Activated T-cell treated with anti-CD3 and anti-CD28 coated beads, Interleukin-2, amount 50 U/mL, for 24 hours (primary cell): Measurements from ENCODE around the gene GPATCH8.
A peak's percentile ranks its signal among the peaks of the same experiment; 100 is the strongest.
"Not testable (repeated sequence)": the region's sequence is repeated elsewhere in the genome, so short reads cannot be mapped to it uniquely, and the experiment has no call there.

Experiments
- DNase-seq: peaks from one replicate; pipeline ENCODE4 v3.0.0-alpha.2; 2020
- H3K27ac Mint-ChIP-seq: 2 replicates; pipeline ENCODE4 v1.8.0; 2020; ENCODE audit warnings: mild to moderate bottlenecking, mixed read lengths
- H3K27me3 Mint-ChIP-seq: 2 replicates; pipeline ENCODE4 v1.8.0; 2020; ENCODE audit warnings: mixed read lengths
- H3K36me3 Mint-ChIP-seq: 2 replicates; pipeline ENCODE4 v1.8.0; 2020; ENCODE audit warnings: low read depth, mixed read lengths
- H3K4me1 Mint-ChIP-seq: 2 replicates; pipeline ENCODE4 v1.8.0; 2020; ENCODE audit warnings: low read depth, mixed read lengths
- H3K4me3 Mint-ChIP-seq: 2 replicates; pipeline ENCODE4 v1.8.0; 2020; ENCODE audit warnings: mild to moderate bottlenecking, moderate library complexity, mixed read lengths
- H3K9me3 Mint-ChIP-seq: 2 replicates; pipeline ENCODE4 v1.8.0; 2020; ENCODE audit warnings: mixed read lengths

The GPATCH8 gene

DNA sequence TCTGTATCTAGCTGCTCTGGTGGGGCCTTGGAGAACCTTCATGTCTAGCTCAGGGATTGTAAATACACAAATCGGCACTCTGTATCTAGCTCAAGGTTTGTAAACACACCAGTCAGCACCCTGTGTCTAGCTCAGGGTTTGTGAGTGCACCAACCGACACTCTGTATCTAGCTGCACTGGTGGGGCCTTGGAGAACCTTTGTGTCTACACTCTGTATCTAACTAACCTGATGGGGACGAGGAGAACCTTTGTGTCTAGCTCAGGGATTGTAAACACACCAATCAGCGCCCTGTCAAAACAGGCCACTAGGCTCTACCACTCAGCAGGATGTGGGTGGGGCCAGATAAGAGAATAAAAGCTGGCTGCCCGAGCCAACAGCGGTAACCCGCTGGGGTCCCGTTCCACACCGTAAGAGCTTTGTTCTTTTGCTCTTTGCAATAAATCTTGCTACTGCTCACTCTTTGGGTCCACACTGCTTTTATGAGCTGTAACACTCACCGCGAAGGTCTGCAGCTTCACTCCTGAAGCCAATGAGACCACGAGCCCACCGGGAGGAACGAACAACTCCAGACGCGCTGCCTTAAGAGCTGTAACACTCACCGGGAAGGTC, 133.7 kb downstream of the GPATCH8 start:
- H3K4me3 Mint-ChIP-seq = peak overlapping the region; percentile 47
- H3K27ac Mint-ChIP-seq, H3K36me3 Mint-ChIP-seq, H3K9me3 Mint-ChIP-seq, H3K4me1 Mint-ChIP-seq, DNase-seq: not testable (repeated sequence)
- H3K27me3 Mint-ChIP-seq = peaks cover 59% of the 10 kb centered on the region

GRCh38 chr17:44368391-44369243, 134.6 kb downstream of the GPATCH8 start:
- not testable (repeated sequence) for H3K4me3 Mint-ChIP-seq, H3K27ac Mint-ChIP-seq, H3K36me3 Mint-ChIP-seq, DNase-seq, H3K9me3 Mint-ChIP-seq, H3K4me1 Mint-ChIP-seq
- H3K27me3 Mint-ChIP-seq = peaks cover 52% of the 10 kb centered on the region

GRCh38 chr17:44367231-44367979, 135.8 kb downstream of the GPATCH8 start:
- H3K4me1 Mint-ChIP-seq = peaks cover 6% of the 10 kb centered on the region
- H3K27ac Mint-ChIP-seq = no peak overlapping the region
- no peaks in the 10 kb centered on the region for H3K9me3 Mint-ChIP-seq
- peaks cover 52% of the 10 kb centered on the region for H3K27me3 Mint-ChIP-seq
- no peak overlapping the region for H3K4me3 Mint-ChIP-seq
- H3K36me3 Mint-ChIP-seq = no peaks in the 10 kb centered on the region
- no peak for DNase-seq

- peaks cover 56% of the 10 kb centered on the region for H3K27me3 Mint-ChIP-seq
- not testable (repeated sequence) for H3K4me3 Mint-ChIP-seq, H3K36me3 Mint-ChIP-seq
Measured at GRCh38 chr17:44365051-44365450, 138.2 kb downstream of the GPATCH8 start.

DNA sequence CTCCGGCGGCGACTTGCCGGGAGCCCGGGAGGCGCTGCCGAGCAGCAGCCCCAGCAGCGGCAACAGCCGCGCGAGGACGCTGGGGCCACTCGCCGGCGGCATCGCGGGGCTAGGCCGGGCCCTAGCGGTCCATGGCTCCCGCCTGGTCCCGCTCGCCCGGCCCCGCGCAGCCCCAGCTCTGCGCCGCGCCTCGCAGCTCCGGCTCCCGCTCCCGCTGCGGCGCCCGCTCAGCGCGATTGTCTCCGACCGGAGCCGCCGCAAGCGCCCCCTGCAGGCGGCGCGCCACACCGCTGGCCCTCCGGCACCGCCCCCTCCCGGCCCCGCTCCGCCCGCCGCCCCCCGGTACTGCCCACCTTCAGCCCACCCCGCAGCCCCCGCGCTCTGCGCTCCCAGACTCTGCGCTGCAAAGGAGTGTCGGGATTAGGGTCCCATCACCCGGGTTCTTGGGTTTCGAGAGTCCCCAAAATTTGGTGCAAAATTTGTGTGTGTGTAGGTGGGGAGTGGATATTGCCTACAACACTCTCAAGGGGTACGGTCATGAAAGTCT, 139.5 kb downstream of the GPATCH8 start, which contains the start of gene FAM171A2:
TSS of gene FAM171A2 (minus strand) at position 241 of the 547 bp plus-strand sequence. CDS start at position 102, 139 bp downstream.
- Mint-ChIP-seq H3K36me3 (no peaks in the 10 kb centered on the region), H3K27me3 (peaks cover 50% of the 10 kb centered on the region), H3K4me1 (peaks cover 6% of the 10 kb centered on the region), H3K27ac (no peak within 1 kb of the TSS), H3K4me3 (peak within 1 kb of the TSS; percentile 69), H3K9me3 (no peaks in the 10 kb centered on the region)
- DNase-seq = peak; percentile 82

More at GRCh38 chr17:44365051-44365450, 138.2 kb downstream of the GPATCH8 start:
- H3K4me1 Mint-ChIP-seq, DNase-seq, H3K9me3 Mint-ChIP-seq, H3K27ac Mint-ChIP-seq: not testable (repeated sequence)

DNA sequence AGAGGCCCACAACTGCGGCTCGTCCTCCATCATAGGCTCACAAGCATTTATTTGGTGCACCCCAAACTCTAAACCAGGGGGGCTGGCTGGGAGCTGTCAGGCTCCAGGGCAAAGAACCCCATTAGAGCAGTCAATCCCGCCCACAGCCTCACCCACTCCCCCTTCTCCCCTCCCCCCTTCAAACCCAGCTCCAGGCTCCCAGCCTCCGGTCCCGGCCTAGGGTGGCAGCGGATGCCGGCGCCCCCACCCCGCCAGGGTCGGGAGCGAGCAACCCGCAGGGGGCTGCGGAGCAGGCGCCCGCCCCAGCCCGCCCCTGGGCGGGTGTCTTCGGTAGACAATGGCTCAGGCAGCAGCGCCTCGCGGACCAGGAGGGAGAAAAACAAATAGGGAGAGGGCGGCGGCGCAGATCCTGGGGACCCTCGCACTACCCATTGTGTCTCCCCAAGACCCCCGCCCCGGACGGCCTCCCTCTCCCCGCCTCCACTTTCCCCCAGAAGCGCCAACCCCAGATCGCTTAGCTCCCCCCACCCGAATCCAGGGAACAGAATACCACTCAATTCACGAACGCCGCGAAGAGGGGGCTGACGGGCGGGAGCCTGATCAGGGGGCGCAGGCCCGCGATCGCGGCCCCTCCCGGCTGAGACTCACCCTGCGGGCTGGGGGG, 140.1 kb downstream of the GPATCH8 start:
- Mint-ChIP-seq H3K4me1 (peaks cover 6% of the 10 kb centered on the region), H3K36me3 (no peaks in the 10 kb centered on the region), H3K27ac (no peak overlapping the region), H3K9me3 (no peaks in the 10 kb centered on the region), H3K4me3 (peak overlapping the region; percentile 69), H3K27me3 (peaks cover 47% of the 10 kb centered on the region)
- DNase-seq = no peak

DNA sequence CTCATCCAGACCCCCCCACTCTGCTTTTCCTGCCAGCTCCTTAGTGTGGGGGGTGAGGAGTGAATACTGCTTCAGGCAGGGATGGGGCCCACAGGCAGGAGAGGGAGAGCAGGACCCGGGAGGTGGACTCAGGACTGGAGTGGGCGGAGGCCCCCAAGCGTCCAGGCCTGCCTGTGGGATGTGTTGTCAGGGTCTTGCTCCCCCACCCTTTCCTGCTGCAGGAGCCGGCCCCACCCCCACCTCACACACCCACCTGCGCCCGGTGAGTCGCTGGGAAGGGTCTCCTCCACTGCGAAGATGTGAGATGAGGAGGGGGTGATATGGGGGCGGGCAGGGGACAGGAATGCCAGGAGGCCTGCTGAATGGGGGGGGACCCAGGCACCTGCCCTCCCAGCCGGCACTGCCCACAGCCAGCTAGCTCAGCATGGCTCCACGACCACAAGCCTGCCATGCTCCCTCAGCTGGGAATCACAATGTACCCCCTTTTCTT, 140.7 kb downstream of the GPATCH8 start:
- Mint-ChIP-seq H3K9me3 (no peaks in the 10 kb centered on the region), H3K4me3 (no peak overlapping the region), H3K27me3 (peaks cover 43% of the 10 kb centered on the region), H3K27ac (no peak overlapping the region), H3K36me3 (no peaks in the 10 kb centered on the region), H3K4me1 (peaks cover 6% of the 10 kb centered on the region)
- no peak for DNase-seq

- no peak overlapping the region for H3K4me3 Mint-ChIP-seq
- no peaks in the 10 kb centered on the region for H3K9me3 Mint-ChIP-seq
- H3K27me3 Mint-ChIP-seq = peaks cover 36% of the 10 kb centered on the region
Measured at GRCh38 chr17:44361292-44362260, 141.6 kb downstream of the GPATCH8 start.

DNA sequence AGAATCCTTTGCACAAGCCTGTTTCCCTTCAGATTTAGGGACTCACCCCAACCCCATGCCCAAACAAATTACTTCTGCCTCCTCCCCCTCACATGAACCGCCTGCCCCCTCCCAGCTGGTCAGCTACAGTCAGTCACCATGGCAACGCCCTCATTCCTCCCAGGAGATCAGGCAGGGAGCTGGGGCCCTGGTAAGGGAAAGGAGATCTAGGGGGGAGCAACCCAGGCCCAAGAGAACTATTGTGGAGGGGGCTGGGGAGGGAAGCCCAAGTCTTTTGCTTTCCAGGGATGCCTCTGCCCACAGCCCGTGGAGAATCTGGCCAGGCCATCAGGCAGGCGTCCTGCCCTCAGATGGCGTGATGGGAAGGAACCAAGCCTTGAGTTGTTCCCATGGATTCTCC, 142.4 kb downstream of the GPATCH8 start:
- DNase-seq = no peak
- Mint-ChIP-seq H3K4me1 (peaks cover 6% of the 10 kb centered on the region), H3K36me3 (no peaks in the 10 kb centered on the region), H3K4me3 (no peak overlapping the region), H3K9me3 (no peaks in the 10 kb centered on the region), H3K27ac (no peak overlapping the region), H3K27me3 (peaks cover 30% of the 10 kb centered on the region)

More at GRCh38 chr17:44361292-44362260, 141.6 kb downstream of the GPATCH8 start:
- Mint-ChIP-seq H3K4me1 (peaks cover 6% of the 10 kb centered on the region), H3K27ac (no peak overlapping the region), H3K36me3 (no peaks in the 10 kb centered on the region)
- DNase-seq = no peak

- no peak overlapping the region for H3K4me3 Mint-ChIP-seq
- H3K27me3 Mint-ChIP-seq = peaks cover 26% of the 10 kb centered on the region
- H3K9me3 Mint-ChIP-seq = no peaks in the 10 kb centered on the region
- H3K4me1 Mint-ChIP-seq = peaks cover 6% of the 10 kb centered on the region
- no peak overlapping the region for H3K27ac Mint-ChIP-seq
- DNase-seq = no peak
- H3K36me3 Mint-ChIP-seq = no peaks in the 10 kb centered on the region
Measured at GRCh38 chr17:44360144-44360533, 143.1 kb downstream of the GPATCH8 start.

- Mint-ChIP-seq H3K27ac (no peak overlapping the region), H3K4me1 (peaks cover 6% of the 10 kb centered on the region), H3K9me3 (no peaks in the 10 kb centered on the region), H3K36me3 (no peaks in the 10 kb centered on the region), H3K27me3 (peaks cover 22% of the 10 kb centered on the region), H3K4me3 (no peak overlapping the region)
- DNase-seq = no peak
Measured at GRCh38 chr17:44359458-44360143, 143.6 kb downstream of the GPATCH8 start.

DNA sequence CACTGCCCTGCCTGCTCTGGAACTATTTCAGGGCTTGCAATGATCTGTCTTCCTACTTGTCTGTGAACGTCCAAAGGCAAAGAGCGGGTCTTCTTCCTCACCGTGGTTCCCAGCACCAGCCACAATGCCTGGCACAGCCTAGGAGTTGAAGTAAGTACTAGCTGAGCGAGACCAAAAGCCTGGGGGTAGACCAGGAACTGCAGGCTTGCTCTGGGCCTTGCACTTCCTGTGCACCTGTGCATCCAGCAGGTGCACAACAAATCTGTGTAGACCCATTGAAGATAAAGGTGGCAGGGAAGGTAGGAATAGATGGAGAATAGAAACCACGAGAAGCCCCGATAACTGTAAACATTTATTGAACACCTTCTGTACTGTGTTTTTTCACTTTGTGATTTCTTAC, 144.2 kb downstream of the GPATCH8 start:
- no peaks in the 10 kb centered on the region for H3K36me3 Mint-ChIP-seq
- peaks cover 6% of the 10 kb centered on the region for H3K4me1 Mint-ChIP-seq
- H3K27ac Mint-ChIP-seq = no peak overlapping the region
- peaks cover 22% of the 10 kb centered on the region for H3K27me3 Mint-ChIP-seq
- no peaks in the 10 kb centered on the region for H3K9me3 Mint-ChIP-seq
- DNase-seq = no peak
- no peak overlapping the region for H3K4me3 Mint-ChIP-seq
